HL-60/S4 treated with phorbol 12-myristate 13-acetate at 8.2 ng/mL for 4 days and 3 days (cell line): ENCODE data around the gene AGBL1.
"Not testable (repeated sequence)": the region's sequence is repeated elsewhere in the genome, so short reads cannot be mapped to it uniquely, and the experiment has no call there.

Experiments
- in situ Hi-C: fragments of 300-500 bp; cut with MboI; formaldehyde crosslinking; loops from 2 replicates; pipeline ENCODE4 v1.15.0; 2022; ENCODE audit warnings: low sequenced_read_pairs

The AGBL1 gene

GRCh38 chr15:87032295-87032694 is 952.6 kb downstream of the AGBL1 start:
- in situ Hi-C loops, result no loop called here

GRCh38 chr15:87033056-87033455 is 953.4 kb downstream of the AGBL1 start:
- in situ Hi-C loops, result no loop called here

DNA sequence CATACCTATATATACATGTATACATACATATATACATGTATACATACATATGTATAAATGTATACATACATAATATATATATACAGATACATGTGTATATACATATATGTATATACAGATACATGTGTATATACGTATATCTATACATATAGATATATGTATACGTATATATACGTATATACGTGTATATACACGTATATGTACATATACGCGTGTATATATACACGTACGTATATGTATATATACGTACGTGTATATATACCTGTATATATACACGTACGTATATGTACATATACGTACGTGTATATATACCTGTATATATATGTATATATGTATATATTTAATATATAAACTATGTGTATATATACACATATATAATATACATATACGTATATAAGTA is 955.2 kb downstream of the AGBL1 start:
- in situ Hi-C loops, result no loop called here

DNA sequence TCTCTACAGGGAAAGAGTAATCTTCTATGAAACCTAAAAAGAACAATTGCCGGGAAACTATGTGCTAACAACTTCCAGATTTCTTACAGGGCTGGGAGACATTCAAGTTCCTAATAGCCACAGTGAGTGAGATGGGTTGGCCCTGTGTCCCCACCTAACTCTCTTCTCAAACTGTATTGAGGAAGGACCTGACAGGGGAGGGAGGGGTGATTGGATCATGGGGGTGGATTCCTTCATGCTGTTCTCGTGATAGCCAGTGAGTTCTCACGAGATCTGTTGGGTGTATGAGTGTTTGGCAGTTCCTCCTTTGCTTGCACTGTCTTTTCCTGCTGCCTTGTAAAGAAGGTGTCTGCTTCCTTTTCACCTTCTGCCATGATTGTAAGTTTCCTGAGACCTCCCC is 958.7 kb downstream of the AGBL1 start:
- in situ Hi-C loops, result no loop called here

DNA sequence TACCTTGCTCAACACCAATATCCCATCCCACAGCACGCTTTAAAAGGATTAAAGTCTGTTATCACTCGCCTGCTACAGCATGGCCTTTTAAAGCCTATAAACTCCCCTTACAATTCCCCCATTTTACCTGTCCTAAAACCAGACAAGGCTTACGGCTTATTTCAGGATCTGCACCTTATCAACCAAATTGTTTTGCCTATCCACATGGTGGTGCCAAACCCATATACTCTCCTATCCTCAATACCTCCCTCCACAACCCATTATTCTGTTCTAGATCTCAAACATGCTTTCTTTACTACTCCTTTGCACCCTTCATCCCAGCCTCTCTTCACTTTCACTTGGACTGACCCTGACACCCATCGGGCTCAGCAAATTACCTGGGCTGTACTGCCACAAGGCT is 962.9 kb downstream of the AGBL1 start:
- in situ Hi-C loops, result not testable (repeated sequence)

GRCh38 chr15:87045746-87046145 is 966.1 kb downstream of the AGBL1 start:
- in situ Hi-C loops, result no loop called here

GRCh38 chr15:87047203-87047965 is 967.7 kb downstream of the AGBL1 start:
- in situ Hi-C loops, result no loop called here
